ENCODE data around the gene OTULINL.

GRCh38 chr5:14590949-14591348, 9.4 kb downstream of the OTULINL start:
- TF ChIP-seq POLR2A (IDR thresholded peaks at IDR 0.05), result no peak
- no peak for TF ChIP-seq CTCF (IDR thresholded peaks at IDR 0.05)

Measured in adrenal gland (tissue), 5 donors.